Measurements from ENCODE around the gene APCDD1L.
"Not testable (repeated sequence)": the region's sequence is repeated elsewhere in the genome, so short reads cannot be mapped to it uniquely, and the experiment has no call there.

APCDD1L gene

GRCh38 chr20:58514321-58515232, 622 bp downstream of the APCDD1L start:
- DNase-seq (ENCODE audit: low spot score), result no peak

GRCh38 chr20:58513580-58514285, 1.5 kb downstream of the APCDD1L start:
- no peak for DNase-seq (ENCODE audit: low spot score)

GRCh38 chr20:58512808-58513552, 2.2 kb downstream of the APCDD1L start:
- no peak for DNase-seq (ENCODE audit: low spot score)

GRCh38 chr20:58511861-58512260, 3.3 kb downstream of the APCDD1L start:
- no peak for DNase-seq (ENCODE audit: low spot score)

GRCh38 chr20:58511364-58511763, 3.8 kb downstream of the APCDD1L start:
- no peak for DNase-seq (ENCODE audit: low spot score)

- no peak for DNase-seq (ENCODE audit: low spot score)
Observed at GRCh38 chr20:58510921-58511320, 4.3 kb downstream of the APCDD1L start.

- no peak for DNase-seq (ENCODE audit: low spot score)
Observed at GRCh38 chr20:58508762-58509395, 6.3 kb downstream of the APCDD1L start.

- DNase-seq (ENCODE audit: low spot score), result not testable (repeated sequence)
Observed at GRCh38 chr20:58506999-58507398, 8.2 kb downstream of the APCDD1L start.

GRCh38 chr20:58504566-58504965, 10.6 kb downstream of the APCDD1L start:
- DNase-seq (ENCODE audit: low spot score), result no peak

GRCh38 chr20:58503668-58504067, 11.5 kb downstream of the APCDD1L start:
- no peak for DNase-seq (ENCODE audit: low spot score)

GRCh38 chr20:58500256-58500655, 14.9 kb downstream of the APCDD1L start:
- DNase-seq (ENCODE audit: low spot score), result no peak

GRCh38 chr20:58498470-58499068, 16.6 kb downstream of the APCDD1L start:
- no peak for DNase-seq (ENCODE audit: low spot score)

GRCh38 chr20:58497724-58498469, 17.3 kb downstream of the APCDD1L start:
- DNase-seq (ENCODE audit: low spot score), result no peak

- no peak for DNase-seq (ENCODE audit: low spot score)
Observed at GRCh38 chr20:58497076-58497641, 18.0 kb downstream of the APCDD1L start.

GRCh38 chr20:58496429-58496769, 18.8 kb downstream of the APCDD1L start:
- no peak for DNase-seq (ENCODE audit: low spot score)

- no peak for DNase-seq (ENCODE audit: low spot score)
Observed at GRCh38 chr20:58495623-58496428, 19.4 kb downstream of the APCDD1L start.

GRCh38 chr20:58494923-58495622, 20.1 kb downstream of the APCDD1L start:
- DNase-seq (ENCODE audit: low spot score), result no peak

GRCh38 chr20:58492795-58493524, 22.2 kb downstream of the APCDD1L start:
- DNase-seq (ENCODE audit: low spot score), result no peak
